T-cell (primary cell): ENCODE measurements around the gene TUT7. TPM values are rescaled to one million over a fixed set of nuclear protein-coding genes. Genes with fewer than 3 reads are reported as not detected.
"Not testable (repeated sequence)": the region's sequence is repeated elsewhere in the genome, so short reads cannot be mapped to it uniquely, and the experiment has no call there.

ENCODE experiments used
- ATAC-seq, 4 experiments: fragments of 200-7000 bp in 3 of 4; fragments of 150-1000 bp in 1 of 4; cut with Tn5 transposase; replicated peaks in 1 of 4; 1 replicate in 3 of 4; 2 replicates in 1 of 4; pipeline ENCODE4 v1.10.0; 2021; ENCODE audit warnings: moderate library complexity in 3 of 4, mild to moderate bottlenecking in 2 of 4, moderate number of reproducible peaks in 1 of 4
- CTCF ChIA-PET, 2 donors: fragments of 300-600 bp; sonication (Branson Sonifier 250); formaldehyde crosslinking; loops; one replicate each; lab custom pipeline; 2022; ENCODE audit warnings: antibody characterized with exemption in 2 of 2; lab: Charles Lee
- POLR2A ChIA-PET, 2 donors: fragments of 300-600 bp; sonication (Branson Sonifier 250); formaldehyde crosslinking; loops; one replicate each; lab custom pipeline; 2022; ENCODE audit warnings: antibody characterized with exemption in 2 of 2; lab: Charles Lee
- DNase-seq, 35 experiments: peaks; one replicate each; pipeline versions ENCODE4 v3.0.0 to v3.0.0-alpha.2; 2013 to 2023
- H3K27ac ChIP-seq: one replicate; pipeline ENCODE4 v1.5.1; 2013; ENCODE audit warnings: low read length
- H3K27me3 ChIP-seq, 2 experiments: replicated peaks in 1 of 2; 1 replicate in 1 of 2; 2 replicates in 1 of 2; pipeline versions ENCODE4 v1.6.1 to v1.7.0; 2013; ENCODE audit warnings: low read length in 1 of 2, mixed read lengths in 1 of 2; ENCODE audit not compliant: control insufficient read depth in 2 of 2, insufficient read depth in 2 of 2; ENCODE audit errors: extremely low read depth in 1 of 2
- H3K36me3 ChIP-seq, 2 donors: 1 replicate in 1 of 2; 2 replicates in 1 of 2; pipeline versions ENCODE4 v1.6.1 to v1.7.0; 2013; ENCODE audit warnings: low read length in 1 of 2; ENCODE audit not compliant: control insufficient read depth in 2 of 2, insufficient read depth in 1 of 2; ENCODE audit errors: extremely low read depth in 1 of 2
- H3K4me1 ChIP-seq, 2 experiments: 1 replicate in 1 of 2; 2 replicates in 1 of 2; pipeline versions ENCODE4 v1.6.1 to v1.7.0; 2013; ENCODE audit warnings: low read length in 2 of 2, mixed read lengths in 1 of 2; ENCODE audit not compliant: insufficient read depth in 2 of 2, control insufficient read depth in 1 of 2; ENCODE audit errors: extremely low read depth in 1 of 2
- H3K4me3 ChIP-seq, 2 donors: 1 replicate in 1 of 2; 2 replicates in 1 of 2; pipeline versions ENCODE4 v1.5.1 to v1.7.0; 2013; ENCODE audit warnings: mild to moderate bottlenecking in 2 of 2, low read length in 1 of 2, moderate library complexity in 1 of 2; ENCODE audit not compliant: control insufficient read depth in 1 of 2; ENCODE audit errors: extremely low read depth in 1 of 2
- H3K9me3 ChIP-seq: 2 replicates; pipeline ENCODE4 v1.7.0; 2013
- H3K27ac Mint-ChIP-seq, 2 donors: one replicate each; pipeline ENCODE4 v1.8.0; 2020 to 2021; ENCODE audit warnings: mild to moderate bottlenecking in 2 of 2, mixed read lengths in 2 of 2
- H3K27me3 Mint-ChIP-seq, 2 donors: one replicate each; pipeline ENCODE4 v1.8.0; 2021 to 2022; ENCODE audit warnings: mixed read lengths in 2 of 2
- H3K36me3 Mint-ChIP-seq: one replicate; pipeline ENCODE4 v1.8.0; 2021; ENCODE audit warnings: mixed read lengths
- H3K4me1 Mint-ChIP-seq, 3 donors: one replicate each; pipeline ENCODE4 v1.8.0; 2020 to 2022; ENCODE audit warnings: mixed read lengths in 3 of 3, mild to moderate bottlenecking in 1 of 3
- H3K4me3 Mint-ChIP-seq, 3 donors: one replicate each; pipeline ENCODE4 v1.8.0; 2020 to 2022; ENCODE audit warnings: mild to moderate bottlenecking in 3 of 3, mixed read lengths in 3 of 3, moderate library complexity in 3 of 3
- H3K9me3 Mint-ChIP-seq, 3 donors: one replicate each; pipeline ENCODE4 v1.8.0; 2020 to 2022; ENCODE audit warnings: mixed read lengths in 3 of 3
- WGBS: methylation state at CpG from one replicate; pipeline ENCODE4 v1.1.5; 2013; ENCODE audit warnings: missing lambda C conversion rate; ENCODE audit not compliant: insufficient coverage; 5-methylcytosine and 5-hydroxymethylcytosine counted together
- total RNA-seq, 35 experiments: library from RNA in 6 of 35; stranded (reverse) in 6 of 35; fragments of 120-200 nt in 1 of 35; gene quantifications; one replicate each; pipeline versions ENCODE4 v1.2.1 to v1.2.4 and lab custom pipeline; 2013 to 2026

TUT7 gene
- total RNA-seq, 5 donors from 2014 or later (not counting 1 experiment from before 2014, with no cell fraction given), result 45.4 to 50.4 (median 48.6) TPM

- Histone ChIP-seq H3K9me3 (no peaks in the 10 kb centered on the region), H3K27ac (no peak overlapping the region), H3K36me3 (no peaks in the 10 kb centered on the region), H3K4me1 (no peaks in the 10 kb centered on the region), H3K4me3 (no peak overlapping the region), H3K27me3 (peaks cover 0 to 13% of the 10 kb centered on the region in 2 experiments)
- WGBS, result 76% methylated on average over 2 of the region's 3 CpGs
- Mint-ChIP-seq H3K9me3 (peaks cover 0 to 17% (median 8%) of the 10 kb centered on the region in 3 donors), H3K4me1 (no peaks in the 10 kb centered on the region), H3K36me3 (no peaks in the 10 kb centered on the region), H3K4me3 (no peak overlapping the region), H3K27me3 (peaks cover 30 to 52% of the 10 kb centered on the region in 2 donors), H3K27ac (no peak overlapping the region)
- no peak for DNase-seq
- CTCF ChIA-PET, result no interaction called here
- POLR2A ChIA-PET, result no interaction called here
- ATAC-seq, result no peak
These were observed 33.2 kb upstream of the TUT7 start for GRCh38 chr9:86387376-86387775.

GRCh38 chr9:86383000-86383399 is 28.8 kb upstream of the TUT7 start:
- Mint-ChIP-seq H3K9me3 (peaks cover 4 to 17% (median 8%) of the 10 kb centered on the region in 3 donors), H3K27me3 (peaks cover 34 to 51% of the 10 kb centered on the region in 2 donors)
- CTCF ChIA-PET, ATAC-seq, H3K4me1 Mint-ChIP-seq, H3K27ac ChIP-seq, POLR2A ChIA-PET, H3K9me3 ChIP-seq, H3K4me3 ChIP-seq, H3K36me3 ChIP-seq, DNase-seq, H3K27ac Mint-ChIP-seq, H3K4me3 Mint-ChIP-seq, H3K36me3 Mint-ChIP-seq, H3K4me1 ChIP-seq, H3K27me3 ChIP-seq: not testable (repeated sequence)
- 79% methylated on average over 6 of the region's 11 CpGs for whole genome bisulfite sequencing

- peaks cover 3 to 5% (median 3%) of the 10 kb centered on the region in 3 donors for H3K9me3 Mint-ChIP-seq
- ATAC-seq (no peak), DNase-seq (no peak)
- peaks cover 17 to 21% of the 10 kb centered on the region in 2 donors for H3K27me3 Mint-ChIP-seq
- H3K9me3 ChIP-seq, result no peaks in the 10 kb centered on the region
- ChIA-PET POLR2A (no interaction called here), CTCF (no interaction called here)
- H3K27ac ChIP-seq, result no peak overlapping the region
- peaks cover 0 to 19% of the 10 kb centered on the region in 2 experiments for H3K27me3 ChIP-seq
- 80% methylated on average over 1 of the region's 5 CpGs for WGBS
- H3K4me1 Mint-ChIP-seq, result no peaks in the 10 kb centered on the region
- H3K4me3 ChIP-seq, result no peak overlapping the region
- H3K36me3 Mint-ChIP-seq, result no peaks in the 10 kb centered on the region
- no peaks in the 10 kb centered on the region for H3K36me3 ChIP-seq
- H3K27ac Mint-ChIP-seq, result no peak overlapping the region
- H3K4me1 ChIP-seq, result no peaks in the 10 kb centered on the region
- H3K4me3 Mint-ChIP-seq, result no peak overlapping the region
These were observed 21.8 kb upstream of the TUT7 start for GRCh38 chr9:86376016-86376415.

- H3K27me3 ChIP-seq, result peaks cover 0 to 11% of the 10 kb centered on the region in 2 experiments
- Mint-ChIP-seq H3K27ac (no peak overlapping the region), H3K9me3 (peaks cover 16 to 30% (median 29%) of the 10 kb centered on the region in 3 donors), H3K4me1 (no peaks in the 10 kb centered on the region), H3K27me3 (peaks cover 9 to 15% of the 10 kb centered on the region in 2 donors), H3K36me3 (peaks cover 7% of the 10 kb centered on the region), H3K4me3 (no peak overlapping the region)
- POLR2A ChIA-PET, result interaction anchor here in 1 of 2 donors (0.7 kb wide), 1 partner anchor 687 kb away, joined by 3 read pairs; no protein-coding TSS in a partner anchor
- H3K27ac ChIP-seq, result no peak overlapping the region
- CTCF ChIA-PET, result no interaction called here
- H3K4me3 ChIP-seq, result no peak overlapping the region
- WGBS, result no CpG with 5 or more reads among the region's 5 CpGs
- H3K4me1 ChIP-seq, result no peaks in the 10 kb centered on the region
- no peaks in the 10 kb centered on the region for H3K9me3 ChIP-seq
- ATAC-seq (no peak), DNase-seq (no peak)
- no peaks in the 10 kb centered on the region for H3K36me3 ChIP-seq
These were observed 15.6 kb upstream of the TUT7 start for GRCh38 chr9:86369810-86370209.

- Histone ChIP-seq H3K4me3 (no peak overlapping the region), H3K9me3 (no peaks in the 10 kb centered on the region), H3K27ac (no peak overlapping the region), H3K36me3 (no peaks in the 10 kb centered on the region), H3K27me3 (peaks cover 0 to 11% of the 10 kb centered on the region in 2 experiments), H3K4me1 (no peaks in the 10 kb centered on the region)
- 100% methylated on average over 1 of the region's 3 CpGs for WGBS
- ChIA-PET POLR2A (no interaction called here), CTCF (no interaction called here)
- DNase-seq (no peak), ATAC-seq (no peak)
- Mint-ChIP-seq H3K4me3 (no peak overlapping the region), H3K9me3 (peaks cover 16 to 30% (median 29%) of the 10 kb centered on the region in 3 donors), H3K4me1 (no peaks in the 10 kb centered on the region), H3K27ac (no peak overlapping the region), H3K36me3 (peaks cover 7% of the 10 kb centered on the region), H3K27me3 (peaks cover 9 to 13% of the 10 kb centered on the region in 2 donors)
These were observed 14.8 kb upstream of the TUT7 start for GRCh38 chr9:86368871-86369521.

GRCh38 chr9:86361176-86361575 is 7.0 kb upstream of the TUT7 start:
- WGBS, result no CpG with 5 or more reads among the region's 3 CpGs
- H3K36me3 Mint-ChIP-seq, result no peaks in the 10 kb centered on the region
- ATAC-seq, result no peak
- CTCF ChIA-PET, result no interaction called here
- no peaks in the 10 kb centered on the region for H3K27me3 ChIP-seq
- H3K9me3 Mint-ChIP-seq, result peaks cover 0 to 1% (median under 1%) of the 10 kb centered on the region in 3 donors
- POLR2A ChIA-PET, result no interaction called here
- no peaks in the 10 kb centered on the region for H3K9me3 ChIP-seq
- peaks cover 4 to 6% of the 10 kb centered on the region in 2 donors for H3K27me3 Mint-ChIP-seq
- DNase-seq, result no peak
- peaks cover 0 to 3% of the 10 kb centered on the region in 2 experiments for H3K4me1 ChIP-seq
- H3K4me3 ChIP-seq, result no peak overlapping the region
- H3K27ac ChIP-seq, result no peak overlapping the region
- no peaks in the 10 kb centered on the region for H3K36me3 ChIP-seq
- peaks cover 0 to 5% (median 3%) of the 10 kb centered on the region in 3 donors for H3K4me1 Mint-ChIP-seq
- no peak overlapping the region for H3K4me3 Mint-ChIP-seq
- no peak overlapping the region for H3K27ac Mint-ChIP-seq
